Measurements from ENCODE around the gene CORO2B.
"Not testable (repeated sequence)": the region's sequence is repeated elsewhere in the genome, so short reads cannot be mapped to it uniquely, and the experiment has no call there.

The CORO2B gene

GRCh38 chr15:68679161-68679560, 100.4 kb downstream of the CORO2B start:
- H3K4me3 ChIP-seq (ENCODE audit: low read depth, low read length) = no peak overlapping the region
- TF ChIP-seq, protein P1, sequence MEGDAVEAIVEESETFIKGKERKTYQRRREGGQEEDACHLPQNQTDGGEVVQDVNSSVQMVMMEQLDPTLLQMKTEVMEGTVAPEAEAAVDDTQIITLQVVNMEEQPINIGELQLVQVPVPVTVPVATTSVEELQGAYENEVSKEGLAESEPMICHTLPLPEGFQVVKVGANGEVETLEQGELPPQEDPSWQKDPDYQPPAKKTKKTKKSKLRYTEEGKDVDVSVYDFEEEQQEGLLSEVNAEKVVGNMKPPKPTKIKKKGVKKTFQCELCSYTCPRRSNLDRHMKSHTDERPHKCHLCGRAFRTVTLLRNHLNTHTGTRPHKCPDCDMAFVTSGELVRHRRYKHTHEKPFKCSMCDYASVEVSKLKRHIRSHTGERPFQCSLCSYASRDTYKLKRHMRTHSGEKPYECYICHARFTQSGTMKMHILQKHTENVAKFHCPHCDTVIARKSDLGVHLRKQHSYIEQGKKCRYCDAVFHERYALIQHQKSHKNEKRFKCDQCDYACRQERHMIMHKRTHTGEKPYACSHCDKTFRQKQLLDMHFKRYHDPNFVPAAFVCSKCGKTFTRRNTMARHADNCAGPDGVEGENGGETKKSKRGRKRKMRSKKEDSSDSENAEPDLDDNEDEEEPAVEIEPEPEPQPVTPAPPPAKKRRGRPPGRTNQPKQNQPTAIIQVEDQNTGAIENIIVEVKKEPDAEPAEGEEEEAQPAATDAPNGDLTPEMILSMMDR (conservative IDR thresholded peaks at IDR 0.05; ENCODE audit: low read depth, low read length) = no peak
- DNase-seq (ENCODE audit: low read depth) = no peak

- H3K4me3 ChIP-seq (ENCODE audit: low read depth, low read length) = no peak overlapping the region
- TF ChIP-seq, protein P1 (conservative IDR thresholded peaks at IDR 0.05; ENCODE audit: low read depth, low read length) = no peak
- DNase-seq (ENCODE audit: low read depth) = no peak
Observed at GRCh38 chr15:68679961-68680371, 101.2 kb downstream of the CORO2B start.

DNA sequence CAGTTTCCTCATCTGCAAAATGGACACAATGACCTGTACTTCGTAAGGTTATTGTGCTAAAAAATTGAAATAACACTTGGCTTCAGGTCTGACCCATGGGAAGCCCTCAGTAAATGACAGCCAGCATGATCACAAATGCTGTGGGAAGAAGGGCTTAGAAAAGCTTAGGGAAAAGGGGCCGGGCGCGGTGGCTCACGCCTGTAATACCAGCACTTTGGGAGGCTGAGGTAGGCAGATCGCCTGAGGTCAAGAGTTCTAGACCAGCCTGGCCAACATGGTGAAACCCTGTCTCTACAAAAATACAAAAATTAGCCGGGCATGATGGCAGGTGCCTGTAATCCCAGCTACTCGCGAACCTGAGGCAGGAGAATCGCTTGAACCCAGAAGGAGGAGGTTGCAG, 102.0 kb downstream of the CORO2B start:
- H3K4me3 ChIP-seq (ENCODE audit: low read depth, low read length); DNase-seq (ENCODE audit: low read depth): not testable (repeated sequence)

DNA sequence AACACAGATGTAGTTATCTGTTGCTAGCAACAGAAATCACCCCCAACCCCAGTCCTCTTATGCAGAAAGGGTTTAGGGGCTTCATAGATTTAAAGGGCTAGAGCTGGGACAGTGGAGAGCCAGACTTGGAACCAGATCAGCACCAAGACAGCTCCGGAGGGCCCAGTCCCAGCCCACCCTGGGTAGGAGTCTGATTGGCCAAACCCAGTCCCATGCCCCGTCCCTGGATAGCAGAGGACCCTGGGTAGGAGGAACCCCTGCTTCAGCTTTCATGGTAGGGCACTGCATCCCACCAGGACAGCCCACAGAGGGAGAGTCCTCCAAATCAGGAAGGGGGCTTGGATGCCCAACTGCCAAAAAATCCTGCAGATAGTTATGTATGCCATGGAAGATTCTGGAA, 103.0 kb downstream of the CORO2B start:
- no peak for DNase-seq (ENCODE audit: low read depth)
- TF ChIP-seq, protein P1 (conservative IDR thresholded peaks at IDR 0.05; ENCODE audit: low read depth, low read length) = no peak
- H3K4me3 ChIP-seq (ENCODE audit: low read depth, low read length) = no peak overlapping the region

GRCh38 chr15:68682330-68682729, 103.5 kb downstream of the CORO2B start:
- TF ChIP-seq, protein P1 (conservative IDR thresholded peaks at IDR 0.05; ENCODE audit: low read depth, low read length) = no peak
- H3K4me3 ChIP-seq (ENCODE audit: low read depth, low read length) = no peak overlapping the region
- DNase-seq (ENCODE audit: low read depth) = no peak

GRCh38 chr15:68683026-68683425, 104.2 kb downstream of the CORO2B start:
- DNase-seq (ENCODE audit: low read depth) = no peak
- TF ChIP-seq, protein P1 (conservative IDR thresholded peaks at IDR 0.05; ENCODE audit: low read depth, low read length) = no peak
- no peak overlapping the region for H3K4me3 ChIP-seq (ENCODE audit: low read depth, low read length)

GRCh38 chr15:68683551-68683950, 104.8 kb downstream of the CORO2B start:
- no peak overlapping the region for H3K4me3 ChIP-seq (ENCODE audit: low read depth, low read length)
- no peak for DNase-seq (ENCODE audit: low read depth)
- TF ChIP-seq, protein P1 (conservative IDR thresholded peaks at IDR 0.05; ENCODE audit: low read depth, low read length) = no peak

GRCh38 chr15:68684476-68684875, 105.7 kb downstream of the CORO2B start:
- H3K4me3 ChIP-seq (ENCODE audit: low read depth, low read length) = no peak overlapping the region
- no peak for DNase-seq (ENCODE audit: low read depth)
- TF ChIP-seq, protein P1 (conservative IDR thresholded peaks at IDR 0.05; ENCODE audit: low read depth, low read length) = no peak

Data from choroid plexus epithelial cell (primary cell).